KG1 (cell line): Measurements from ENCODE around the gene NCF4.

ENCODE experiments used
- DNase-seq: peaks from one replicate; lab custom pipeline; 2025; lab: John Stamatoyannopoulos, UW

The NCF4 gene

DNA sequence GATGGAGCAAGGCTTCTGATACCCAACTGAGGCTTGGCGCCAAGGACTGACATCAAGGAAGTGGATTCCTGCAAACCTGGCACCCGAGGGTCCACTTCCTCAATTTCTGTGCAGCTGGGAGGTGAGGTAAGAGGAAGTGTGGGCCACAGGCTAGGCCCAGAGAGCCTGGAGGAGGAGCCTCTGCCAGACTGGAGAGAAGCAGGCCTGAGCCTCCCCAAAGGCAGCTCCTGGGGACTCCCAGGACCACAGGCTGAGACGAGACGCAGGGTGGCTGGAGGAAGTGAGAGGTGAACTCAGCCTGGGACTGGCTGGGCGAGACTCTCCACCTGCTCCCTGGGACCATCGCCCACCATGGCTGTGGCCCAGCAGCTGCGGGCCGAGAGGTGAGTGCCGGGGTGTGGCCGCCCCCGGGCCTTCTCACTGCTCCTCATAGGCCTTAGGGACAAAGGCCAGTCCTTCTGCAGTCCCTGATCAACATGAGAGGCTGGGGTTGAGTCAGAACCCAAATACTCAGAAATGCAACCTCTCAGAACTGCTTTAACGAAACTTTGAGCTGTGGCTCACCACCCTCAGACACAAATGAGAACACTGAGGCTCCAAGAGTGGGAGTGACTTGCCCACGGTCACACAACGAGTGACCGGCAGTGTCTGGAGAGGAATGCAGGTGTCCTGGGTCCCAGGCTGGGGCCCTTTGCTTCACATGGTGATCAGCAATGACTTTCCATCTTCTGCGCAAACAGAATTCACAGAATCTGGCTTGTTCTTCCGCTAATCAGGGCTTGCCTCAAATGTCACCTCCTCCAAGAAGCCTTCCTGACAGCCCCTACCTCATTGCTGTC is at the start of gene NCF4:
NCF4 (plus strand) TSS at position 186 of the 839 bp plus-strand sequence; CDS start at position 352, 166 bp downstream.
- peak; percentile 65 for DNase-seq

DNA sequence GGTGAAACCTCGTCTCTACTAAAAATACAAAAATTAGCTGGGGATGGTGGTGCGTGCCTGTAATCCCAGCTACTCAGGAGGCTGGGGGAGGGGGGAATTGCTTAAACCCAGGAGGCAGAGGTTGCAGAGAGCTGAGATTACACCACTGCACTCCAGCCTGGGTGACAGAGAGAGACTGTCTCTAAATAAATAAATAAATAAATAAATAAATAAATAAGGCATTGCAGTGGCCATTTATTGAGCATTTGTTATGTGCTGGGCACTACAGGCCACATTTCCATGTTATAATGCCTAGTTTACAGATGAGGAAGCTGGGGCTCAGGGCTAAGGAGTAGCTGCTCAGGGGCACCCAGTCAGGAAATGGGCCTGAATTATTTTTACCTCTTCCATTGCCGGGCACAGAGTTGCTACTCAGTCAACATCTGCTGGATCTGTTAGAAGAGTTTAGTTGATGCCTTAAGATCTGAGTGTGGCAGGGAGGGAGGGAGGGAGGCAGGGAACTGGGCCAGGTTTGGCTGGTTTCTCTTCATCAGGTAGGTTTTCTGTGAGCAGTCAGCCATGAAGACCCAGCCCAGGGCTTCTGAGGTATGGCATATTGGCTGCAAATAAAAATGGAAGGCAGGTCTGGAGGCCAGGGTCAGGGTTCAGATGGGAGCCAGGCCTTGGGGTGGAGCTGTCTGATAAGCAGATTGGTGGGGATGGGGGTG is 49.6 kb upstream of the NCF4 start:
- DNase-seq = no peak

GRCh38 chr22:36814801-36815200 is 46.0 kb upstream of the NCF4 start:
- no peak for DNase-seq

GRCh38 chr22:36815558-36816338 is 45.1 kb upstream of the NCF4 start:
- DNase-seq = no peak

DNA sequence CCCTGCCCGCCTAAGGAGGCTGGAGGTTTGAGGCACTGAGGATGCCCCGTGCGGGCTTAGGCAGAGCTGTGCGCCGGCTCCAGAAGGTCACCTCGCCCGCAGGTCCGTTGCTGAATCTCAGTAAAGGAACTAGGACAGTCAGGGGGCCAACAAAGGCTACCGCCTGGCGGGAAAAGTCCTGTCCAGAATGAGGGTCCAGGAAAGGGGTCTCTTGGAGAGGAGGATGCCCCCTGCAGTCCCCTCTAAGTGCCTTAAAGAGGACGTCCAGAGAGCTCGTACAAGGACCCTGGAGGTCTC is 44.5 kb upstream of the NCF4 start:
- DNase-seq = no peak

- DNase-seq = no peak
These were observed 43.9 kb upstream of the NCF4 start, which contains the start of gene PVALB for GRCh38 chr22:36816636-36817524. TSS of gene PVALB (minus strand) at chr22:36817035. CDS start at chr22:36817005, 30 bp downstream.

DNA sequence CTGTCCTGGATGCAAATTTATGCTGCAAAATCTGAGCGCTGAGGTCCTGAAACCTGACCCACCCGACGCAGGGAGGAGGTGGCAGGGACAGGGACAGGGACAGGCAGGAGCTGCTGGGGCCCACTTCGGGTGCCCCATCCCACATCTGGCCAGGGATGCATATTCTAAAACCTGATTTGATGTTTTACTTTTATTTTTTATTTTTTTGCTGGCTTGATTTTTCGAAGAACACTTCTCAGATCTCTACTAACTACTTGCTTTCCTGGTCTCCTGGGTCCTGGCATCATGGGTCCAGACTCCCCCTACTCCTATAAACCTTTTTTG is 43.3 kb upstream of the NCF4 start:
- no peak for DNase-seq

DNA sequence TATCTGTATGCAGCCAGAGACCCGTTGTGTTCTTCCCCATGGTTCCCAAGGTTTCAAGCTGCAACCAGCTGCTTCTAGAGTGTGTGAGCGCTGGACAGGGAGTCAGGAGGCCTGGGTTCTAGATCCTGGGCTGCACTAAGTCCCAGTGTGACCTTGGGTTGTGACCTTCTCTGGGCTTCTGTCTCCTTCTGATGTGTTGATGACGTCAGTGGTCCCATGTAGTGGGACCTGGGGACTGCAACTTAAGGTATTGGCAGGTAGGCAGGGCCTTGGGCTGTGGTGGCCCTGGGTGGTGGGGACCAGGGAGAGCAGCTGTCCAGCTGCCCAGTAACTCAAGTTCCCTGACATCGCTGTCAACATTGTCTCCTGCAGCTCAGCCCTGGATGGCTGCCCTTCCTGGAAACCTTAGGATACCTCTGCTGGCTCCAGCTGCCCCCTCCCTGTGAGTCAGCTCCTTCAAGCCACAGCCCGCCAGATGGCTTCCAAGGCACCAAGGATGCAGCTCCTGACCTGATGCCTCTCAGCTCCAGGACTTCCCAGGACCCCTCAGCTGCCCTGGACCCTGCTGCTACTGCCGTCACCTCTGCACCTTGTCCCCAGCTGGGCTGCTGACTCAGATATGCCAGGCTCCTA is 42.7 kb upstream of the NCF4 start:
- no peak for DNase-seq

DNA sequence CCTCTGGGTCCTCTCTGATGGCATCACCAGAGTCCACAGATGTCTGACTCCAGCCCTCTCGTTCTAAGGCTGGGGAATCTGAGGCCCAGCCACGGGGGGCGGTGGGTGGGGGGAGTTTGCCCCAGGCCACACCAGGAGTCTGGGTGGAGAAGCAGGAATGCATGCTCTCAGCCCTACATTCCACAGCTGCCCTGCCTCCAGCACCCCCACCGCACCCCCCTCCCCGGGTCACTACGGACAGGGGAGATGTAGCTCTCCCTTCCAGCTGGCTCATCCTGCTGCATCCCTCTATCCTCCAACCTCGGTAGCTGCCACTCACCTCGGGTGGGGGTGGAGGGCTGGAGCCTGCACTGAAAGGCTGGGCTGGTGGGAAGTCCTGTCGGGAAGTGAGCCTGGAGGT is 41.7 kb upstream of the NCF4 start:
- DNase-seq = no peak

DNA sequence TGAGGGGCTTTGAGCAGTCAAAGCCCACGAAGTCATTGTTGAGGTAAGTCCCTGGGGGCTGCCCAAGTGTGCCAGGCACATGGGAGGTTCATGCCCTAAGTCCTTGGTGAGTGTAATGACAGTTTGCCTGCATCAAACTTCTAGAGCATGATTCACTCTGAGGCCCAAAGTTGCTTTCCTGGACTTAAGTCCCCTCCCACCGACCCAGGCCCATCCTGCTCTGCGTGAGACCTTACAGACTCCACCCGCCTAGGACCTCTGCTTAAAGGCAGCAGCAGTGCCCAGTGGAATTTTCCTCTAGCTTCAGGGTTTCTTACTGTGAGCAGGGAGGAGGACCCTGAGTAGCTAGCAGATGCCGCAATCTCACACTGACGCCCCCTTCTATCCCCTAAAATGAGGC is 38.2 kb upstream of the NCF4 start:
- DNase-seq = no peak

DNA sequence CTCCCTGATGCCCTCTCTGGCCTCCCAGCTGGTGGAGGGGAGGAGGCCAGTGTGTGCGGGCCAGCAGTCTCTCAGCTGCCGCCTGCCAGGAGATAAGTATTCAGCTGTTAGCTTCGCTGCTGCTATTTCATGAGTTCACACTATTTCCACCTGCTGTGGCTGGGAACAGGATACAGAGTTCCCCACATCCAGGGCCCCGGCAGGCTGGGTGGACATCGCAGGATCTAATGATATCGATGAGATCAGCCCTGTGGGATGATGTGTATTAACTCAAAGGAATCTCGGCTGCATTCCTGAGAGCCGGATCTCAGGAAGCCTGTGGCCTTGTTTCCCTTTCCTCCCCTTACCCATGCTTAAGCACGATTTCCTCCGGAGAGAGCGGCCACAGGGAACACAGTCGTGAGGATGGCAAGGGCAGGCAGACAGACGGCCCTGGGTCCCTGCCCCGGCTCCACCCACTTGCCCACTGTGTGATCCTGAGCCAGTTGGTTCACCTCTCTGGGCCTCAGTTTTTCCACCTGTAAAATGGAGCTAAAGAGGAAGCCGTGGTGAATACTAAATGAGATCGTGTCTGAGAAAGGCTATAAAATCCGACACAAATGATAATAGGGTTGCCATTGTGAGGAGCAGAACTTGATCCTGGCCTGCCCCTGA is 37.5 kb upstream of the NCF4 start:
- DNase-seq = no peak

GRCh38 chr22:36824655-36825054 is 36.2 kb upstream of the NCF4 start:
- no peak for DNase-seq

DNA sequence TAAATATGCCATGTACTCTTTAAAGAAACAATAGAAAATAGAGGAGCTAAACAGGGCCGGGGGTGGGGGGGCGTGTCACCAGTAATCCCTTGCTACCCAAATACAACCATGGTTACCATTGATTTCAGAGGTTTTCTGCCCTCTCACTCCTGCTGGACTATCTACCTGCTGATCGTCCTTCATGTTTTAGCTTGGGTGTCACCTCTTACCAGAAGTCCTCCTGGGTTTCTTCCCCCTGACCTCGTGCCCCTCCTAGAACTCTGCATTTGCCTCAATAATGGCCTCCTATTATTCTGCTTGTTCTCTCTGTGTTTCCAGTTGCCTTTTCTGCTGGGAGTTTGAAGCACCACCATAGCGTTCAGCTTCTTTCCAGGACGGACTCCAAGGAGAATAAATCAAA is 34.5 kb upstream of the NCF4 start:
- DNase-seq = no peak

DNA sequence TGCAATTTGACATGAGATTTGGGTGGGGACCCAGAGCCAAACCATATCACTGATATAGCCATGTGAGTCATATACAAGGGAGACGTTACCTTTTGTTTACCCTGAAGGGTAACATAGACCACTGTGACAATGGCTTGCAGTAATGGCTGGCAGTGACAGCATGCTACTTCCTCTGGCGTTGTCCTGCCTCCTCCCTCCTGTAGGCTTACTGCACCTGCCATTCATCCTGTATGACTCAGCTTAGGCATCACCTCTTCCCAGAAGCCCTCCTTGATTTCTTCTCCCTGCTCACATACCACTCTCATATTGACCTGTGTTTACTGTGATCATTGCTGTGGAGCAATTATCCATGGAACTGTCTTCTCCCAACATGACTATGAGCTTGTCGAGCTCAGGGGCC is 32.0 kb upstream of the NCF4 start:
- DNase-seq = no peak

DNA sequence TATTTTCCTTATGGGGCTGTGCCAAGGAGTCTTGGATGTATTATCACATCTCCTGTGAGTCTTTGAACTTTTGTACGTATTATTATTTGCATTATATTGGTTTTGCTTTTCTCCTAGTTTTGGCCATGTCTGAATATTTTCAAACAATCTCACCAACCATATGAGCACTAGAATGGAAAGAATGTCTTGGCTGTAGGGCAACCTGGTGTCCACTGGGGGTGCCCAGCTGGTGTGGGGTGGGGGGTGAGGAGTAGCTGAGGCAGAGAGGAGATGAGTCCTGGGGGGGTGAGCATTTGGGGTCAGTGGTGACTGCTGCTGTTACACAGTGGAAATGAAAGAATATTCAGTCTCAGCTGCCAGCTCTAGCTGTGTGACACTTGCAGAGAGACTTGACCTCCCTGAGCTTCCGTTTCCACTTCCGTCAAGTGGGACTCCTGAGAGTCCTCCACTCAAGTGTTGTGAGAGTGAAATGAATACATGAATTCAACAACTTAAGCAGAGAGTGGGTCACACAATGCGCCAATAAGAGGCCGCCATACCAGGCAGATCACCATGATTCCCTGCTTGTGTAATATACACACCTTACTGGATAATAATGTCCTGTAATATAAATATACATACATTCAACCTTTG is 31.3 kb upstream of the NCF4 start:
- no peak for DNase-seq

GRCh38 chr22:36830601-36831000 is 30.2 kb upstream of the NCF4 start:
- no peak for DNase-seq

DNA sequence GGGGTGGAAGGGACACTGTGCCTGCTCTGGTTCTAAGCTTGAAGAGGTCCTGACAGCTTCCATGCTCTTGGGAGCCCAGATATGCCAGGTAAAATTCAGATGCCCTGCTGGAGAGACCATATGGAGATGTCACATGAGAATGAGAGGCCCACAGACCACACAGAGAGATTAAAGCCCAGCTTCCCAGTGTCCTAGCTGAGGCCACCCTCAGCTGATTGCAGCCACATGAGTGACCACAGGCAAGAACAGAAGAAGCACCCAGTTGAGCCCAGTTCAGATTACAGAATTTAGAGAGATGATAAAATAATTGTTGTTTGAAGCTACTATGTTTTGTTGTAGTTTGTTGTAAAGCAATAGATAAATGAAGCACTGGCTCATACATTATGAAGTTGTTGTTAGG is 29.6 kb upstream of the NCF4 start:
- DNase-seq = no peak

DNA sequence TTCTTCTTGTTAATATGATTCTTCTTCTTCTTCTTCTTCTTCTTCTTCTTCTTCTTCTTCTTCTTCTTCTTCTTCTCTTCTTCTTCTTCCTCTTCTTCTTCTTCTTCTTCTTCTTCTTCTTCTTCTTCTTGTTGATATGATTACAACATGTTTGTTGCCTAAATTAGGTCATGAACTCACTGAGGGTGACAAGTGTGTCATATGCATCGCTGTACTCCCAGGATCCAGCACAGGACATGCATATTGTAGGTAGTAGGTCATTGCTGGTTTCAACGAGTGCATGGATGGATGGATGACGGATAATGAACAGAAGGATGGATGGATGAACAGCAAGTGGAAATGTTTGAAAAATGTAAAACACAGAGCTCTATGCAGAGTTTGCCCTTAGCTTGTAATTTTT is 29.1 kb upstream of the NCF4 start:
- no peak for DNase-seq

DNA sequence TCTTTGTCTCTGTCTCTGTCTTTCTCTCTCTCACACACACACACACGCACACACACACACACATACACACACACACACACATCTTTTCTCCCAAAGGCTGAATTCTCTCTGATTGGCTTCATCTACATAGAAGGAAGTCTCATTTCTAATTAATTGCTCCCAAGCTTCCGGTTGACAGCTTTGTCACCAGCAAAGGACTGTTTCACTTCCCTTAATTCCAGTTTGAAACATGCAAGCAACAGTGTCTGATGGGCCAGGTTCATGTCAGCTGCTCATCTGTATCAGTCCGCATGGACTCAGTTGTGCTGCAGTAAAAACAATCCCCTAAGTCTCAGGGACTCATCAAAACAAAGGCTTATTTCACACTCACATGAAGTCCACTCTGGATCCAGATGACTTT is 27.7 kb upstream of the NCF4 start:
- no peak for DNase-seq

DNA sequence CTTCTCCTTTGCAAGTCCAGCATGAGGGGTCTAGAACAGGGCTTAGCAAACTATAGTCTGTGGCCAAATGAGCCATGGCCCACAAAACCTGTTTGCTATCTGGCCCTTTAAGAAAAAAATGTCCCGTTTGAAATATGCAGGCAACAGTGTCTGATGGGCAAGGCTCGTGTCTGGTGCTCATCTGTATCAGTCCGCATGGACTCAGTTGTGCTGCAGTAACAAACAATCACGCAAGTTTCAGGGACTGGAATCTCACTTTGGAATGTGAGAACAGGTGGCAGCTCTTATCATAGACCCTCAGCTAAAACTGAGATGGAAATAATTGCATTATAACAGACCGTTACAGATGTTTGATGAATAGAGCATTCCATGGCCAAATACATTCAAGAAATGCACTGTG is 24.9 kb upstream of the NCF4 start:
- no peak for DNase-seq
